Liver (tissue), 9 donors: ENCODE measurements around the gene ADGRL2. TPM values are rescaled to one million over a fixed set of nuclear protein-coding genes. Genes with fewer than 3 reads are reported as not detected.

Experiments
- DNase-seq: peaks from one replicate; pipeline ENCODE4 v3.0.0-alpha.2; 2017; ENCODE audit warnings: low spot score
- H3K27ac ChIP-seq, 2 donors: one replicate each; pipeline ENCODE4 v1.7.0; 2013; ENCODE audit warnings: inconsistent platforms in 2 of 2, low read length in 2 of 2, control low read depth in 1 of 2, low read depth in 1 of 2, mild to moderate bottlenecking in 1 of 2
- H3K27me3 ChIP-seq, 4 donors: one replicate each; pipeline versions ENCODE4 v1.6.1 to v1.7.0; 2013; ENCODE audit warnings: low read length in 3 of 4, inconsistent platforms in 1 of 4, mild to moderate bottlenecking in 1 of 4, moderate library complexity in 1 of 4; ENCODE audit not compliant: control insufficient read depth in 4 of 4, insufficient read depth in 4 of 4
- H3K36me3 ChIP-seq, 4 donors: one replicate each; pipeline versions ENCODE4 v1.6.1 to v1.7.0; 2013; ENCODE audit warnings: low read length in 3 of 4, mild to moderate bottlenecking in 3 of 4, low read depth in 1 of 4, moderate library complexity in 1 of 4; ENCODE audit not compliant: control insufficient read depth in 4 of 4, insufficient read depth in 3 of 4
- H3K4me1 ChIP-seq, 4 donors: one replicate each; pipeline versions ENCODE4 v1.6.1 to v1.7.0; 2013; ENCODE audit warnings: low read length in 3 of 4, mild to moderate bottlenecking in 3 of 4, moderate library complexity in 1 of 4; ENCODE audit not compliant: control insufficient read depth in 4 of 4, insufficient read depth in 4 of 4
- H3K4me3 ChIP-seq, 3 donors: one replicate each; pipeline versions ENCODE4 v1.6.1 to v1.7.0; 2013; ENCODE audit warnings: low read length in 3 of 3, control low read depth in 1 of 3, low read depth in 1 of 3, mild to moderate bottlenecking in 1 of 3
- H3K9ac ChIP-seq, 2 donors: one replicate each; pipeline ENCODE4 v1.7.0; 2013; ENCODE audit warnings: low read length in 2 of 2, mild to moderate bottlenecking in 2 of 2, moderate library complexity in 2 of 2, control low read depth in 1 of 2, low read depth in 1 of 2
- H3K9me3 ChIP-seq, 4 donors: one replicate each; pipeline versions ENCODE4 v1.6.1 to v1.7.0; 2013; ENCODE audit warnings: low read length in 3 of 4; ENCODE audit not compliant: control insufficient read depth in 4 of 4
- EGR1 ChIP-seq, 2 donors: IDR thresholded peaks; 2 replicates each; pipeline ENCODE4 v1.6.1; 2016 to 2018; ENCODE audit warnings: antibody characterized with exemption in 2 of 2, low read depth in 2 of 2
- FOXA1 ChIP-seq: IDR thresholded peaks from 2 replicates; pipeline ENCODE4 v1.6.1; 2016; ENCODE audit warnings: antibody characterized with exemption
- GABPA ChIP-seq, 2 donors: IDR thresholded peaks in 1 of 2; conservative IDR thresholded peaks in 1 of 2; 2 replicates each; pipeline ENCODE4 v1.6.1; 2016; ENCODE audit warnings: antibody characterized with exemption in 2 of 2, mild to moderate bottlenecking in 1 of 2, moderate library complexity in 1 of 2
- HNF4A ChIP-seq, 2 donors: conservative IDR thresholded peaks; 2 replicates each; pipeline ENCODE4 v1.6.1; 2016; ENCODE audit warnings: antibody characterized with exemption in 2 of 2, mild to moderate bottlenecking in 2 of 2
- HNF4G ChIP-seq: IDR thresholded peaks from 2 replicates; pipeline ENCODE4 v1.6.1; 2016; ENCODE audit warnings: antibody characterized with exemption
- JUND ChIP-seq, 2 donors: IDR thresholded peaks; 2 replicates each; pipeline ENCODE4 v1.6.1; 2016; ENCODE audit warnings: antibody characterized with exemption in 2 of 2
- NR2F2 ChIP-seq: IDR thresholded peaks from 2 replicates; pipeline ENCODE4 v1.6.1; 2016; ENCODE audit warnings: antibody characterized with exemption
- RAD21 ChIP-seq, 2 donors: IDR thresholded peaks; 2 replicates each; pipeline ENCODE4 v1.6.1; 2016; ENCODE audit warnings: antibody characterized with exemption in 2 of 2, mild to moderate bottlenecking in 2 of 2
- RXRA ChIP-seq, 2 donors: IDR thresholded peaks; 2 replicates each; pipeline ENCODE4 v1.6.1; 2017 to 2018; ENCODE audit warnings: antibody characterized with exemption in 2 of 2, mild to moderate bottlenecking in 1 of 2
- SP1 ChIP-seq: IDR thresholded peaks from 2 replicates; pipeline ENCODE4 v1.6.1; 2018; ENCODE audit warnings: antibody characterized with exemption, mild to moderate bottlenecking
- TAF1 ChIP-seq: conservative IDR thresholded peaks from 2 replicates; pipeline ENCODE4 v1.6.1; 2016; ENCODE audit warnings: antibody characterized with exemption, mild to moderate bottlenecking
- YY1 ChIP-seq: IDR thresholded peaks from 2 replicates; pipeline ENCODE4 v1.6.1; 2016; ENCODE audit warnings: antibody characterized with exemption, mild to moderate bottlenecking
- WGBS: extraction: QIAGEN DNeasy Blood & Tissue Kit; methylation state at CpG from one replicate; pipeline ENCODE4 v1.1.7; 2013; 5-methylcytosine and 5-hydroxymethylcytosine counted together
- polyA plus RNA-seq, 2 donors: library from polyadenylated mRNA; stranded (reverse) in 1 of 2; unstranded in 1 of 2; fragments of 200-250 nt in 1 of 2; fragments of >200 nt in 1 of 2; fragmentation: Nextera tagmentation in 1 of 2; extraction: Ambion mirVana in 1 of 2; gene quantifications; one replicate each; pipeline versions ENCODE4 v1.2.1 to v1.2.3, GENCODE V29; 2013 to 2015
- total RNA-seq, 2 donors: library from RNA; depleted of rRNA; stranded (reverse); fragments of >200 nt; gene quantifications; one replicate each; pipeline ENCODE4 v1.2.3, GENCODE V29; 2014
- TF ChIP-seq, protein P1 (sequence below): fragments of 150-350 bp; IDR thresholded peaks from 2 replicates; pipeline ENCODE4 v1.5.1; 2017; ENCODE audit warnings: improper control_type of control experiment, low read depth, low read length; ENCODE audit not compliant: missing input control
- TF ChIP-seq, protein P2 (sequence below): IDR thresholded peaks from 2 replicates; pipeline ENCODE4 v1.6.1; 2016; ENCODE audit warnings: antibody characterized with exemption
- TF ChIP-seq, protein P3 (sequence below): IDR thresholded peaks from 2 replicates; pipeline ENCODE4 v1.6.1; 2016; ENCODE audit warnings: antibody characterized with exemption
- TF ChIP-seq, protein P4 (sequence below): IDR thresholded peaks from 2 replicates; pipeline ENCODE4 v1.6.1; 2016; ENCODE audit warnings: antibody characterized with exemption, mild to moderate bottlenecking
- TF ChIP-seq, protein P5 (sequence below): IDR thresholded peaks from 2 replicates; pipeline ENCODE4 v1.6.1; 2016; ENCODE audit warnings: antibody characterized with exemption
- donor health status: healthy.
- donor health status: healthy.
- donor health status: healthy.
- donor health status: healthy.
- donor health status: healthy.

ADGRL2 gene
- total and polyA plus RNA-seq, 4 donors: 21.1 to 82.0 (median 31.7) TPM

DNA sequence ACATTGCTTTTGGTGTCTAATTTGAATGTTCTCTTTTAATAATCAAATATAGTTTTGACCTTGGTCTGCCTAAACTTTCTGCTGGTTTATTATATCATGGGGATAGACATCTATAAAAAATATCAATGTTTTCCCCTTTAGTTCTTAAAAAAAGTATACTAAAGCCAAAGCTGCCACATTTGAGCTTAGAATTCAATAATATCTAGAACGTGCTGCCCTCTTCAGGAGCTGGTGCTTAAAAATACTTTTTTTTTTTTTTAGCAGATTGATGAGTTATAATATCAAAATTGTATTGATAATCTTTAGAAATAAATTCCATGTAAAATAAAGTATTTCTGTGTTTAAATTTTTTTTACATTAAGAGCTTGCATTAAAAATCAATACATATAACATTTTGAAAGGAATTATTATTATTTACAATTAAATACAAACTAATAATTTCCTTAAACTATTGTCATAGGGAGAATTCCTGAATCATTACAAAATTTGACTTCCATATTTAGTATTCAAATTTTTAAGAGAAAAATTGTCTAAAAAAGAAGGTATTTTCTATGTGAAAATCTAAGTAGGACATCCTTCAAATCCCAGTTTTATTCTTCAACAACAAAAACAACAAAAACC is 40.1 kb upstream of the ADGRL2 start:
- 1% methylated on average over 1 of the region's 1 CpG for WGBS
- H3K4me1 ChIP-seq: no peaks in the 10 kb centered on the region
- H3K27ac ChIP-seq: no peak overlapping the region
- no peak overlapping the region for H3K9ac ChIP-seq
- no peaks in the 10 kb centered on the region for H3K27me3 ChIP-seq
- H3K9me3 ChIP-seq: no peaks in the 10 kb centered on the region
- no peak overlapping the region for H3K4me3 ChIP-seq
- DNase-seq: no peak
- TF ChIP-seq, protein P1, sequence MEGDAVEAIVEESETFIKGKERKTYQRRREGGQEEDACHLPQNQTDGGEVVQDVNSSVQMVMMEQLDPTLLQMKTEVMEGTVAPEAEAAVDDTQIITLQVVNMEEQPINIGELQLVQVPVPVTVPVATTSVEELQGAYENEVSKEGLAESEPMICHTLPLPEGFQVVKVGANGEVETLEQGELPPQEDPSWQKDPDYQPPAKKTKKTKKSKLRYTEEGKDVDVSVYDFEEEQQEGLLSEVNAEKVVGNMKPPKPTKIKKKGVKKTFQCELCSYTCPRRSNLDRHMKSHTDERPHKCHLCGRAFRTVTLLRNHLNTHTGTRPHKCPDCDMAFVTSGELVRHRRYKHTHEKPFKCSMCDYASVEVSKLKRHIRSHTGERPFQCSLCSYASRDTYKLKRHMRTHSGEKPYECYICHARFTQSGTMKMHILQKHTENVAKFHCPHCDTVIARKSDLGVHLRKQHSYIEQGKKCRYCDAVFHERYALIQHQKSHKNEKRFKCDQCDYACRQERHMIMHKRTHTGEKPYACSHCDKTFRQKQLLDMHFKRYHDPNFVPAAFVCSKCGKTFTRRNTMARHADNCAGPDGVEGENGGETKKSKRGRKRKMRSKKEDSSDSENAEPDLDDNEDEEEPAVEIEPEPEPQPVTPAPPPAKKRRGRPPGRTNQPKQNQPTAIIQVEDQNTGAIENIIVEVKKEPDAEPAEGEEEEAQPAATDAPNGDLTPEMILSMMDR: peak; percentile 31
- TF ChIP-seq RAD21 (IDR thresholded peaks at IDR 0.05) (peak; percentile 77), GABPA (IDR thresholded peaks at IDR 0.05 in 1 of 2, conservative IDR thresholded peaks at IDR 0.05 in 1 of 2) (no peak)
- H3K36me3 ChIP-seq: no peaks in the 10 kb centered on the region

DNA sequence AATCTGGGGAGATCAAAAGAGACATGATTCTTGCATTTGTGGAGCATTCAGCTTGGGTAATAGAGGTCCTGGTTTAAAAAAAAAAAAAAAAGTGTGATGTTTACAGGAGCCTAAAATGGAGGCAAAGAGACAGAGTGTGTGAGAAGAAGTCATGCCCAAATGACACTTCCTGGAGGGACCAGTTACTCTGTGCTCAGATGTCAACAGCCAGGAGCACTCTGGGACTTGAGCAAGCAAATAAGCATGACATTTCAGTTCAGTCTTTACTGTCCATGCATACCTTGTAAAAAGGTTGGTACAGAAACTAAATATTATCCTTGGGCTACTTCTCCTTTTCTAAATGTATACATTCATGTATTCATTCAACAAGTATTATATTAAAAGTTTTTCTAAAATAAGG is 25.2 kb upstream of the ADGRL2 start:
- Histone ChIP-seq H3K9ac (no peak overlapping the region), H3K36me3 (no peaks in the 10 kb centered on the region), H3K27ac (no peak overlapping the region), H3K9me3 (no peaks in the 10 kb centered on the region), H3K4me1 (no peaks in the 10 kb centered on the region), H3K4me3 (no peak overlapping the region), H3K27me3 (no peaks in the 10 kb centered on the region)
- TF ChIP-seq HNF4G (no peak), FOXA1 (no peak), RXRA (IDR thresholded peaks at IDR 0.05) (no peak), EGR1 (IDR thresholded peaks at IDR 0.05; ENCODE audit: low read depth in 2 of 2) (no peak), RAD21 (IDR thresholded peaks at IDR 0.05) (no peak), TAF1 (no peak), SP1 (no peak), NR2F2 (no peak), JUND (IDR thresholded peaks at IDR 0.05) (no peak), YY1 (no peak), HNF4A (conservative IDR thresholded peaks at IDR 0.05) (no peak), GABPA (IDR thresholded peaks at IDR 0.05 in 1 of 2, conservative IDR thresholded peaks at IDR 0.05 in 1 of 2) (no peak)
- TF ChIP-seq, protein P1: no peak
- TF ChIP-seq, protein P2, sequence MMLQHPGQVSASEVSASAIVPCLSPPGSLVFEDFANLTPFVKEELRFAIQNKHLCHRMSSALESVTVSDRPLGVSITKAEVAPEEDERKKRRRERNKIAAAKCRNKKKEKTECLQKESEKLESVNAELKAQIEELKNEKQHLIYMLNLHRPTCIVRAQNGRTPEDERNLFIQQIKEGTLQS: no peak
- TF ChIP-seq, protein P3, sequence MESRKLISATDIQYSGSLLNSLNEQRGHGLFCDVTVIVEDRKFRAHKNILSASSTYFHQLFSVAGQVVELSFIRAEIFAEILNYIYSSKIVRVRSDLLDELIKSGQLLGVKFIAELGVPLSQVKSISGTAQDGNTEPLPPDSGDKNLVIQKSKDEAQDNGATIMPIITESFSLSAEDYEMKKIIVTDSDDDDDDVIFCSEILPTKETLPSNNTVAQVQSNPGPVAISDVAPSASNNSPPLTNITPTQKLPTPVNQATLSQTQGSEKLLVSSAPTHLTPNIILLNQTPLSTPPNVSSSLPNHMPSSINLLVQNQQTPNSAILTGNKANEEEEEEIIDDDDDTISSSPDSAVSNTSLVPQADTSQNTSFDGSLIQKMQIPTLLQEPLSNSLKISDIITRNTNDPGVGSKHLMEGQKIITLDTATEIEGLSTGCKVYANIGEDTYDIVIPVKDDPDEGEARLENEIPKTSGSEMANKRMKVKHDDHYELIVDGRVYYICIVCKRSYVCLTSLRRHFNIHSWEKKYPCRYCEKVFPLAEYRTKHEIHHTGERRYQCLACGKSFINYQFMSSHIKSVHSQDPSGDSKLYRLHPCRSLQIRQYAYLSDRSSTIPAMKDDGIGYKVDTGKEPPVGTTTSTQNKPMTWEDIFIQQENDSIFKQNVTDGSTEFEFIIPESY: no peak
- TF ChIP-seq, protein P4, sequence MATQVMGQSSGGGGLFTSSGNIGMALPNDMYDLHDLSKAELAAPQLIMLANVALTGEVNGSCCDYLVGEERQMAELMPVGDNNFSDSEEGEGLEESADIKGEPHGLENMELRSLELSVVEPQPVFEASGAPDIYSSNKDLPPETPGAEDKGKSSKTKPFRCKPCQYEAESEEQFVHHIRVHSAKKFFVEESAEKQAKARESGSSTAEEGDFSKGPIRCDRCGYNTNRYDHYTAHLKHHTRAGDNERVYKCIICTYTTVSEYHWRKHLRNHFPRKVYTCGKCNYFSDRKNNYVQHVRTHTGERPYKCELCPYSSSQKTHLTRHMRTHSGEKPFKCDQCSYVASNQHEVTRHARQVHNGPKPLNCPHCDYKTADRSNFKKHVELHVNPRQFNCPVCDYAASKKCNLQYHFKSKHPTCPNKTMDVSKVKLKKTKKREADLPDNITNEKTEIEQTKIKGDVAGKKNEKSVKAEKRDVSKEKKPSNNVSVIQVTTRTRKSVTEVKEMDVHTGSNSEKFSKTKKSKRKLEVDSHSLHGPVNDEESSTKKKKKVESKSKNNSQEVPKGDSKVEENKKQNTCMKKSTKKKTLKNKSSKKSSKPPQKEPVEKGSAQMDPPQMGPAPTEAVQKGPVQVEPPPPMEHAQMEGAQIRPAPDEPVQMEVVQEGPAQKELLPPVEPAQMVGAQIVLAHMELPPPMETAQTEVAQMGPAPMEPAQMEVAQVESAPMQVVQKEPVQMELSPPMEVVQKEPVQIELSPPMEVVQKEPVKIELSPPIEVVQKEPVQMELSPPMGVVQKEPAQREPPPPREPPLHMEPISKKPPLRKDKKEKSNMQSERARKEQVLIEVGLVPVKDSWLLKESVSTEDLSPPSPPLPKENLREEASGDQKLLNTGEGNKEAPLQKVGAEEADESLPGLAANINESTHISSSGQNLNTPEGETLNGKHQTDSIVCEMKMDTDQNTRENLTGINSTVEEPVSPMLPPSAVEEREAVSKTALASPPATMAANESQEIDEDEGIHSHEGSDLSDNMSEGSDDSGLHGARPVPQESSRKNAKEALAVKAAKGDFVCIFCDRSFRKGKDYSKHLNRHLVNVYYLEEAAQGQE: no peak
- TF ChIP-seq, protein P5, sequence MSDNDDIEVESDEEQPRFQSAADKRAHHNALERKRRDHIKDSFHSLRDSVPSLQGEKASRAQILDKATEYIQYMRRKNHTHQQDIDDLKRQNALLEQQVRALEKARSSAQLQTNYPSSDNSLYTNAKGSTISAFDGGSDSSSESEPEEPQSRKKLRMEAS: no peak
- no peak for DNase-seq
